Trophoblast cell (in vitro differentiated cells and primary cell): Measurements from ENCODE around the gene COMMD6.

ENCODE experiments used
- DNase-seq, 2 donors: peaks; one replicate each; pipeline ENCODE4 v3.0.0-alpha.2; 2016
- H2AFZ ChIP-seq: 2 replicates; pipeline ENCODE4 v1.6.1; 2013; ENCODE audit warnings: low read length, moderate library complexity, mild to moderate bottlenecking; ENCODE audit not compliant: insufficient read depth, poor library complexity
- H2AK5ac ChIP-seq: 2 replicates; pipeline ENCODE4 v1.6.1; 2013; ENCODE audit warnings: mild to moderate bottlenecking, low read length
- H2BK120ac ChIP-seq: 2 replicates; pipeline ENCODE4 v1.6.1; 2013; ENCODE audit warnings: low read length, mild to moderate bottlenecking, moderate library complexity; ENCODE audit not compliant: insufficient read depth, poor library complexity
- H2BK12ac ChIP-seq: 2 replicates; pipeline ENCODE4 v1.6.1; 2013; ENCODE audit warnings: mild to moderate bottlenecking, low read length, moderate library complexity
- H2BK5ac ChIP-seq: 2 replicates; pipeline ENCODE4 v1.6.1; 2013; ENCODE audit warnings: low read length, low read depth, moderate library complexity, mild to moderate bottlenecking; ENCODE audit not compliant: poor library complexity
- H3K14ac ChIP-seq: 2 replicates; pipeline ENCODE4 v1.6.1; 2013; ENCODE audit warnings: mild to moderate bottlenecking, low read length
- H3K18ac ChIP-seq: 2 replicates; pipeline ENCODE4 v1.6.1; 2013; ENCODE audit warnings: mild to moderate bottlenecking, low read length
- H3K23ac ChIP-seq: 2 replicates; pipeline ENCODE4 v1.6.1; 2013; ENCODE audit warnings: low read length
- H3K27ac ChIP-seq: 2 replicates; pipeline ENCODE4 v1.5.1; 2013; ENCODE audit warnings: low read depth, mild to moderate bottlenecking, inconsistent platforms, low read length, moderate library complexity
- H3K27me3 ChIP-seq: 2 replicates; pipeline ENCODE4 v1.6.1; 2013; ENCODE audit warnings: inconsistent platforms, mild to moderate bottlenecking, low read length, moderate library complexity; ENCODE audit not compliant: insufficient read depth
- H3K36me3 ChIP-seq, 2 experiments: 1 replicate in 1 of 2; 2 replicates in 1 of 2; pipeline ENCODE4 v1.6.1; 2013; ENCODE audit warnings: low read length in 2 of 2, mild to moderate bottlenecking in 2 of 2, moderate library complexity in 1 of 2; ENCODE audit not compliant: insufficient read depth in 2 of 2, control insufficient read depth in 1 of 2
- H3K4ac ChIP-seq: 2 replicates; pipeline ENCODE4 v1.6.1; 2013; ENCODE audit warnings: low read depth, mild to moderate bottlenecking, low read length, moderate library complexity
- H3K4me1 ChIP-seq, 2 experiments: 1 replicate in 1 of 2; 2 replicates in 1 of 2; pipeline ENCODE4 v1.6.1; 2013; ENCODE audit warnings: low read length in 2 of 2, mild to moderate bottlenecking in 2 of 2, moderate library complexity in 1 of 2; ENCODE audit not compliant: insufficient read depth in 2 of 2, control insufficient read depth in 1 of 2
- H3K4me2 ChIP-seq: 2 replicates; pipeline ENCODE4 v1.6.1; 2013; ENCODE audit warnings: inconsistent platforms, mild to moderate bottlenecking, low read length, moderate library complexity
- H3K4me3 ChIP-seq: 2 replicates; pipeline ENCODE4 v1.5.1; 2013; ENCODE audit warnings: mild to moderate bottlenecking, low read depth, low read length, inconsistent platforms
- H3K79me1 ChIP-seq: one replicate; pipeline ENCODE4 v1.6.1; 2013; ENCODE audit warnings: low read length
- H3K79me2 ChIP-seq: 2 replicates; pipeline ENCODE4 v1.6.1; 2013; ENCODE audit warnings: low read length, mild to moderate bottlenecking; ENCODE audit not compliant: control insufficient read depth, insufficient read depth, poor library complexity
- H3K9ac ChIP-seq: 2 replicates; pipeline ENCODE4 v1.6.1; 2013; ENCODE audit warnings: mild to moderate bottlenecking, low read length
- H3K9me3 ChIP-seq: 2 replicates; pipeline ENCODE4 v1.6.1; 2013; ENCODE audit warnings: low read depth, mild to moderate bottlenecking, control low read depth, inconsistent platforms, low read length; ENCODE audit not compliant: insufficient read depth
- H4K12ac ChIP-seq: 2 replicates; pipeline ENCODE4 v1.6.1; 2013; ENCODE audit warnings: low read depth, mild to moderate bottlenecking, low read length, moderate library complexity
- H4K8ac ChIP-seq: 2 replicates; pipeline ENCODE4 v1.6.1; 2013; ENCODE audit warnings: low read depth, mild to moderate bottlenecking, low read length, moderate library complexity
- H4K91ac ChIP-seq: one replicate; pipeline ENCODE4 v1.6.1; 2013; ENCODE audit warnings: low read depth, mild to moderate bottlenecking, low read length, moderate library complexity
- WGBS: extraction: QIAGEN DNeasy Blood & Tissue Kit; methylation state at CpG from one replicate; pipeline ENCODE4 v1.1.7; 2013; ENCODE audit warnings: missing lambda C conversion rate; ENCODE audit not compliant: insufficient read length, insufficient coverage; ENCODE audit errors: extremely low coverage; 5-methylcytosine and 5-hydroxymethylcytosine counted together

The COMMD6 gene

DNA sequence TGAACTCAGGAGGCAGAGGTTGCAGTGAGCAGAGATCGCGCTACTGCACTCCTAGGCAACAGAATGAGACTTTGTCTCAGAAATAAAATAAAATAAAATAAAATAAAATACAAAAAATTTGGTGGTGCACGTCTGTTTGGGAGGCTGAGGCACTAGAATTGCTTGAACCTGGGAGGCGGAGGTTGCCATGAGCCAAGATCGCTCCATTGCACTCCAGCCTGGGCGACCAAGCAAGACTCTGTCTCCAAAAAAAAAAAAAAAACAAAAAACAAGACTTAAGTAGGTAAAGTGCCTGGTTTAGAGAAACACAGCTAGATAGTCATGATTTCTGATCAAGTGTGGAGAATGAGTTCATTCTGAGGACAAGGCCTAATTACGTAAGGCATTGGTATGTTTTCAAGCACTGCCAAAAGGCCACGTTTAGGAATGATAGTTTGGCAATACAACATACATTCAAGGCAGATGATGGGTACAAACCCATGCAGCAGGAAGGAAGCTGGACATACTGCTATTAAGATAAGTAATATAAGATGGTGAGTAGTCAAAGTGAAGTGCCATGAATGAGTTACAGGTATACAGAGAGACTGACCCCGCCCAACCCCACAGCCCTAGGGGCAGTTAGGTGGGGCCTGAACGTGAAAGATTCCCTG, 7.2 kb upstream of the COMMD6 start:
- H3K27ac ChIP-seq = no peak overlapping the region
- no peak overlapping the region for H4K8ac ChIP-seq
- no peaks in the 10 kb centered on the region for H3K4me1 ChIP-seq
- H3K9me3 ChIP-seq = no peaks in the 10 kb centered on the region
- no peak overlapping the region for H3K4me2 ChIP-seq
- no peak overlapping the region for H3K4ac ChIP-seq
- no peak overlapping the region for H3K23ac ChIP-seq
- no peaks in the 10 kb centered on the region for H3K36me3 ChIP-seq
- DNase-seq = peak; percentile 84 to 89
- no CpG with 5 or more reads among the region's 10 CpGs for WGBS
- no peaks in the 10 kb centered on the region for H3K79me2 ChIP-seq
- no peak overlapping the region for H2AFZ ChIP-seq
- no peak overlapping the region for H2AK5ac ChIP-seq
- peaks cover 4% of the 10 kb centered on the region for H3K79me1 ChIP-seq
- H3K9ac ChIP-seq = no peak overlapping the region
- H3K18ac ChIP-seq = no peak overlapping the region
- no peak overlapping the region for H4K91ac ChIP-seq
- no peak overlapping the region for H2BK120ac ChIP-seq
- H3K27me3 ChIP-seq = no peaks in the 10 kb centered on the region
- H3K4me3 ChIP-seq = no peak overlapping the region
- H3K14ac ChIP-seq = no peak overlapping the region
- H2BK5ac ChIP-seq = no peak overlapping the region
- no peak overlapping the region for H2BK12ac ChIP-seq
- no peak overlapping the region for H4K12ac ChIP-seq

DNA sequence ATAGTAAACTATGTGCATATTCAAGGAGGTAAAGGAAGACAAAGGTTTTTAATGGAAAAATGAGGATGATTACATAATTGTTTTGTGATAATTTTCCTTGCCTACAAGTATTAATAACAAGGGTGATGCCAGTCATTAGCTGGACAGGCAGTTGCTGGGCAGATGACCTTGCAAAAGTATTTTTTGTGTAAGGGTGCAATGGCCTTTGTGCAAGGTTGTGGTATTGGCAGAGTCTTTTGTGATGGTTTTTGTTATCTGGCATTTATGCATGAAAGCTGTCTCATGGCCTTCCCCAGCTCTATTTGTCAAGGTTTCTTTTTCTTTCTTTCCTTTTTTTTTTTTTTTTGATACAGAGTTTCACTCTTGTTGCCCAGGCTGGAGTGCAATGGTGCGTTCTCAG, 4.3 kb upstream of the COMMD6 start:
- Histone ChIP-seq H3K4ac (no peak overlapping the region), H3K4me1 (no peaks in the 10 kb centered on the region), H3K36me3 (no peaks in the 10 kb centered on the region), H3K27me3 (no peaks in the 10 kb centered on the region), H3K18ac (no peak overlapping the region), H4K91ac (no peak overlapping the region), H3K9ac (no peak overlapping the region), H2BK120ac (no peak overlapping the region), H3K4me2 (no peak overlapping the region), H3K4me3 (no peak overlapping the region), H3K79me1 (peaks cover 7% of the 10 kb centered on the region), H3K79me2 (peaks cover 4% of the 10 kb centered on the region), H2BK5ac (no peak overlapping the region), H2AK5ac (no peak overlapping the region), H3K27ac (no peak overlapping the region), H3K14ac (no peak overlapping the region), H3K23ac (no peak overlapping the region), H2BK12ac (no peak overlapping the region), H2AFZ (no peak overlapping the region), H3K9me3 (no peaks in the 10 kb centered on the region), H4K12ac (no peak overlapping the region), H4K8ac (no peak overlapping the region)
- no peak for DNase-seq
- no CpG with 5 or more reads among the region's 1 CpG for WGBS

DNA sequence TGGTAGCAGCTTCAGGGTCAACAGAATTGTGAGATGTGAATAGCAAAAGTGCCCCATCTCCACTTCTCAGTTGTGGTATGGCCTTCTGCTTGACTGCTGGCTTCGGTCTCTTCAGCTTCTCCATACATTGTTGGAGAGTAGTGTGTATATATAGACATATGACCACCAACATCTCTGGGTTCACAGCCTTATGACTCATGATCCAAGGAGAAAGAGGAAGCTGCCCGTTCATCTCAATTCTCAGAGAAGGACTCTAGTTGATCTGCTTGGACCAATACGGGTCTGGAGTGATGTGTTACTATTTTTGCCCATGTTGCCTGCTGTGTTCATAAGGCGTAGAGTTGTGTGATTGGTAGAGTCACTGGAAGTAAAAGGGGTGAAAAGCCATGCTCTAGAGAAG, 3.6 kb upstream of the COMMD6 start:
- Histone ChIP-seq H3K9me3 (no peaks in the 10 kb centered on the region), H4K12ac (no peak overlapping the region), H3K36me3 (peaks cover 0 to 3% of the 10 kb centered on the region in 2 experiments), H3K14ac (no peak overlapping the region), H3K79me1 (peaks cover 7% of the 10 kb centered on the region), H3K27me3 (no peaks in the 10 kb centered on the region), H3K23ac (no peak overlapping the region), H3K4me3 (no peak overlapping the region), H3K27ac (no peak overlapping the region), H4K91ac (no peak overlapping the region), H3K18ac (no peak overlapping the region), H2BK12ac (no peak overlapping the region), H2BK5ac (no peak overlapping the region), H2AK5ac (no peak overlapping the region), H3K4ac (no peak overlapping the region), H2BK120ac (no peak overlapping the region), H3K4me2 (no peak overlapping the region), H3K9ac (no peak overlapping the region), H3K79me2 (peaks cover 4% of the 10 kb centered on the region), H2AFZ (no peak overlapping the region), H4K8ac (no peak overlapping the region), H3K4me1 (peaks cover 0 to 4% of the 10 kb centered on the region in 2 experiments)
- WGBS = no CpG with 5 or more reads among the region's 4 CpGs
- peak in 1 of 2 donors; percentile 20 for DNase-seq

DNA sequence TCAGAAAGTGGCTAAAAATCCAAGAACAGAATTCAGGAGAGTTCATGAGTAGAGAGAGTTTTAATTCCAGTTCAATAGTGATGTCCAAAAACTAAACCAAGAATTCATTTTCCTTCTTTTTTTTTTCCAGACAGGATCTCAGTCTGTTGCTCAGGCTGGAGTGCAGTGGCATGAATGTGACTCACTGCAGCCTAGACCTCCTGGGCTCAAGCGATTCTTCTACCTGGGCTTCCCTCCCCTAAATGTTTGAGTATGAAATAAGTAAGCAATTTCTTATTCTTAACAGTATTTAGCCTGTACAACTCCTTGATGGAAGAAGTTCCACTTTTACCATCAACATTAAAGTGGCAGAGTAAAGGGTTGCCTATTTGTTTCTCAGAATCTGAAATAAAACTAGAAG, 3.8 kb downstream of the COMMD6 start:
- no CpG with 5 or more reads among the region's 1 CpG for WGBS

More for the DNA sequence above, 3.8 kb downstream of the COMMD6 start:
- Histone ChIP-seq H3K4me2 (no peak overlapping the region), H3K4me3 (no peak overlapping the region), H3K9ac (no peak overlapping the region), H4K8ac (no peak overlapping the region), H4K91ac (no peak overlapping the region), H4K12ac (no peak overlapping the region), H3K79me1 (peaks cover 7% of the 10 kb centered on the region), H3K23ac (no peak overlapping the region), H2AK5ac (no peak overlapping the region), H3K18ac (no peak overlapping the region), H2BK12ac (no peak overlapping the region), H3K27me3 (no peaks in the 10 kb centered on the region), H2AFZ (no peak overlapping the region), H2BK120ac (no peak overlapping the region), H3K4me1 (peaks cover 0 to 4% of the 10 kb centered on the region in 2 experiments), H3K9me3 (no peaks in the 10 kb centered on the region), H3K27ac (no peak overlapping the region), H3K4ac (no peak overlapping the region), H2BK5ac (no peak overlapping the region), H3K79me2 (peaks cover 4% of the 10 kb centered on the region), H3K14ac (no peak overlapping the region), H3K36me3 (peaks cover 4 to 9% of the 10 kb centered on the region in 2 experiments)
- DNase-seq = no peak
